Measurements from ENCODE around the gene IL11.

GRCh38 chr19:55352549-55353145 is 17.6 kb downstream of the IL11 start:
- TF ChIP-seq CTCF (IDR thresholded peaks at IDR 0.05), result no peak
- TF ChIP-seq POLR2A (IDR thresholded peaks at IDR 0.05), result no peak
